Astrocyte (in vitro differentiated cells and primary cell): ENCODE results near the gene B4GALT5. TPM values are rescaled to one million over a fixed set of nuclear protein-coding genes. Genes with fewer than 3 reads are reported as not detected.

Source experiments
- DNase-seq: peaks from one replicate; pipeline ENCODE4 v3.0.0-alpha.2; 2010; ENCODE audit warnings: low read depth
- FAIRE-seq: peaks from 2 replicates; lab custom pipeline; 2011; peaks lifted over from hg19 to GRCh38; lab: Jason Lieb, UNC
- H2AFZ ChIP-seq: 2 replicates; pipeline ENCODE4 v1.6.0; 2012; ENCODE audit warnings: low read depth, low read length, inconsistent platforms
- H3K27ac ChIP-seq: 2 replicates; pipeline ENCODE4 v1.5.1; 2011; ENCODE audit warnings: low read depth, low read length, inconsistent platforms
- H3K27me3 ChIP-seq: 2 replicates; pipeline ENCODE4 v1.6.0; 2011; ENCODE audit warnings: low read length, inconsistent platforms; ENCODE audit not compliant: insufficient read depth
- H3K36me3 ChIP-seq: 2 replicates; pipeline ENCODE4 v1.5.1; 2011; ENCODE audit warnings: low read length, inconsistent platforms; ENCODE audit not compliant: insufficient read depth
- H3K4me1 ChIP-seq: 2 replicates; pipeline ENCODE4 v1.5.1; 2011; ENCODE audit warnings: low read length, inconsistent platforms; ENCODE audit not compliant: insufficient read depth
- H3K4me2 ChIP-seq: 2 replicates; pipeline ENCODE4 v1.6.0; 2012; ENCODE audit warnings: low read length, inconsistent platforms
- H3K4me3 ChIP-seq: 2 replicates; pipeline ENCODE4 v1.5.1; 2011; ENCODE audit warnings: low read depth, mild to moderate bottlenecking, low read length, inconsistent platforms; ENCODE audit not compliant: insufficient read depth
- H3K79me2 ChIP-seq: 2 replicates; pipeline ENCODE4 v1.6.0; 2012; ENCODE audit warnings: mild to moderate bottlenecking, low read length, inconsistent platforms; ENCODE audit not compliant: insufficient read depth
- H3K9ac ChIP-seq: 2 replicates; pipeline ENCODE4 v1.6.0; 2012; ENCODE audit warnings: mild to moderate bottlenecking, low read length, inconsistent platforms
- H3K9me3 ChIP-seq: 2 replicates; pipeline ENCODE4 v1.5.1; 2012; ENCODE audit warnings: low read depth, mild to moderate bottlenecking, low read length, inconsistent platforms; ENCODE audit not compliant: insufficient read depth
- H4K20me1 ChIP-seq: 2 replicates; pipeline ENCODE4 v1.6.0; 2012; ENCODE audit warnings: low read length, inconsistent platforms; ENCODE audit not compliant: insufficient read depth
- H3K27ac Mint-ChIP-seq: one replicate; pipeline ENCODE4 v1.8.0; 2021; ENCODE audit warnings: mild to moderate bottlenecking, mixed read lengths; ENCODE audit not compliant: unreplicated experiment
- H3K27me3 Mint-ChIP-seq: one replicate; pipeline ENCODE4 v1.8.0; 2021; ENCODE audit warnings: low read depth, mixed read lengths; ENCODE audit not compliant: unreplicated experiment
- H3K36me3 Mint-ChIP-seq: one replicate; pipeline ENCODE4 v1.8.0; 2021; ENCODE audit warnings: low read depth, mixed read lengths; ENCODE audit not compliant: unreplicated experiment
- H3K4me1 Mint-ChIP-seq: one replicate; pipeline ENCODE4 v1.8.0; 2021; ENCODE audit warnings: low read depth, mixed read lengths; ENCODE audit not compliant: unreplicated experiment
- H3K4me3 Mint-ChIP-seq: one replicate; pipeline ENCODE4 v1.8.0; 2021; ENCODE audit warnings: mild to moderate bottlenecking, moderate library complexity, mixed read lengths; ENCODE audit not compliant: unreplicated experiment
- H3K9me3 Mint-ChIP-seq: one replicate; pipeline ENCODE4 v1.8.0; 2021; ENCODE audit warnings: mild to moderate bottlenecking, mixed read lengths; ENCODE audit not compliant: unreplicated experiment
- CTCF ChIP-seq: IDR thresholded peaks from 2 replicates; pipeline ENCODE4 v1.5.1; 2011; ENCODE audit warnings: low read depth, mild to moderate bottlenecking, inconsistent platforms, low read length, moderate library complexity; ENCODE audit not compliant: insufficient read depth
- EZH2 ChIP-seq: IDR thresholded peaks from 2 replicates; pipeline ENCODE4 v1.6.1; 2012; ENCODE audit warnings: mild to moderate bottlenecking, low read length, inconsistent platforms; ENCODE audit not compliant: insufficient read depth
- total RNA-seq: library from RNA; stranded (reverse); gene quantifications from 2 replicates; pipeline ENCODE4 v1.2.1, GENCODE V29; 2021

B4GALT5 gene
- total RNA-seq, 1 donor from 2014 or later, result 41.9 TPM

- H3K79me2 ChIP-seq, result peaks cover 57% of the 10 kb centered on the region
- no peaks in the 10 kb centered on the region for H3K27me3 Mint-ChIP-seq
- peaks cover 21% of the 10 kb centered on the region for H3K36me3 Mint-ChIP-seq
- H3K4me2 ChIP-seq, result no peak overlapping the region
- H3K9me3 ChIP-seq, result no peaks in the 10 kb centered on the region
- H3K4me1 ChIP-seq, result no peaks in the 10 kb centered on the region
- H3K27ac ChIP-seq, result no peak overlapping the region
- FAIRE-seq (no peak), DNase-seq (peak; percentile 81)
- H4K20me1 ChIP-seq, result peaks cover 69% of the 10 kb centered on the region
- no peaks in the 10 kb centered on the region for H3K27me3 ChIP-seq
- peaks cover 2% of the 10 kb centered on the region for H3K9me3 Mint-ChIP-seq
- peak overlapping the region; percentile 16 for H3K27ac Mint-ChIP-seq
- H3K4me3 ChIP-seq, result no peak overlapping the region
- TF ChIP-seq CTCF (no peak), EZH2 (no peak)
- H3K36me3 ChIP-seq, result peaks cover 15% of the 10 kb centered on the region
- H2AFZ ChIP-seq, result no peak overlapping the region
- no peak overlapping the region for H3K4me3 Mint-ChIP-seq
- no peak overlapping the region for H3K9ac ChIP-seq
- H3K4me1 Mint-ChIP-seq, result peaks cover 8% of the 10 kb centered on the region
These were observed 56.4 kb downstream of the B4GALT5 start for GRCh38 chr20:49657118-49657901.

GRCh38 chr20:49656304-49656703 lies 57.4 kb downstream of the B4GALT5 start:
- no peak for TF ChIP-seq CTCF
- TF ChIP-seq EZH2, result no peak
- Histone ChIP-seq H3K79me2 (peaks cover 47% of the 10 kb centered on the region), H4K20me1 (peaks cover 60% of the 10 kb centered on the region)

GRCh38 chr20:49653925-49654434 lies 59.7 kb downstream of the B4GALT5 start:
- Histone ChIP-seq H3K36me3 (peaks cover 15% of the 10 kb centered on the region), H3K4me2 (no peak overlapping the region), H2AFZ (no peak overlapping the region), H3K9me3 (no peaks in the 10 kb centered on the region), H3K4me3 (no peak overlapping the region), H3K27ac (no peak overlapping the region), H4K20me1 (peaks cover 37% of the 10 kb centered on the region), H3K27me3 (no peaks in the 10 kb centered on the region), H3K9ac (no peak overlapping the region), H3K4me1 (no peaks in the 10 kb centered on the region), H3K79me2 (peaks cover 24% of the 10 kb centered on the region)
- TF ChIP-seq EZH2 (no peak), CTCF (no peak)
- peaks cover 3% of the 10 kb centered on the region for H3K4me1 Mint-ChIP-seq
- no peak overlapping the region for H3K4me3 Mint-ChIP-seq
- H3K27me3 Mint-ChIP-seq, result no peaks in the 10 kb centered on the region
- H3K36me3 Mint-ChIP-seq, result peaks cover 29% of the 10 kb centered on the region
- H3K9me3 Mint-ChIP-seq, result peaks cover 2% of the 10 kb centered on the region
- DNase-seq (no peak), FAIRE-seq (no peak)
- no peak overlapping the region for H3K27ac Mint-ChIP-seq

More at GRCh38 chr20:49656304-49656703, 57.4 kb downstream of the B4GALT5 start:
- no peaks in the 10 kb centered on the region for H3K27me3 Mint-ChIP-seq
- Histone ChIP-seq H3K4me2 (no peak overlapping the region), H3K9me3 (no peaks in the 10 kb centered on the region), H2AFZ (no peak overlapping the region), H3K36me3 (peaks cover 15% of the 10 kb centered on the region), H3K27me3 (no peaks in the 10 kb centered on the region), H3K27ac (no peak overlapping the region), H3K9ac (no peak overlapping the region), H3K4me3 (no peak overlapping the region), H3K4me1 (no peaks in the 10 kb centered on the region)
- peaks cover 3% of the 10 kb centered on the region for H3K4me1 Mint-ChIP-seq
- H3K4me3 Mint-ChIP-seq, result no peak overlapping the region
- H3K27ac Mint-ChIP-seq, result peak overlapping the region; percentile 66
- DNase-seq (peak; percentile 26), FAIRE-seq (no peak)
- H3K36me3 Mint-ChIP-seq, result peaks cover 26% of the 10 kb centered on the region
- peaks cover 2% of the 10 kb centered on the region for H3K9me3 Mint-ChIP-seq
